C1 segment of cervical spinal cord (tissue), 14 donors: ENCODE measurements around the gene GARS1.
"Not testable (repeated sequence)": the region's sequence is repeated elsewhere in the genome, so short reads cannot be mapped to it uniquely, and the experiment has no call there.

Source experiments
- DNase-seq, 14 donors: peaks; one replicate each; lab custom pipeline; 2025; lab: John Stamatoyannopoulos, UW

The GARS1 gene, protein sequence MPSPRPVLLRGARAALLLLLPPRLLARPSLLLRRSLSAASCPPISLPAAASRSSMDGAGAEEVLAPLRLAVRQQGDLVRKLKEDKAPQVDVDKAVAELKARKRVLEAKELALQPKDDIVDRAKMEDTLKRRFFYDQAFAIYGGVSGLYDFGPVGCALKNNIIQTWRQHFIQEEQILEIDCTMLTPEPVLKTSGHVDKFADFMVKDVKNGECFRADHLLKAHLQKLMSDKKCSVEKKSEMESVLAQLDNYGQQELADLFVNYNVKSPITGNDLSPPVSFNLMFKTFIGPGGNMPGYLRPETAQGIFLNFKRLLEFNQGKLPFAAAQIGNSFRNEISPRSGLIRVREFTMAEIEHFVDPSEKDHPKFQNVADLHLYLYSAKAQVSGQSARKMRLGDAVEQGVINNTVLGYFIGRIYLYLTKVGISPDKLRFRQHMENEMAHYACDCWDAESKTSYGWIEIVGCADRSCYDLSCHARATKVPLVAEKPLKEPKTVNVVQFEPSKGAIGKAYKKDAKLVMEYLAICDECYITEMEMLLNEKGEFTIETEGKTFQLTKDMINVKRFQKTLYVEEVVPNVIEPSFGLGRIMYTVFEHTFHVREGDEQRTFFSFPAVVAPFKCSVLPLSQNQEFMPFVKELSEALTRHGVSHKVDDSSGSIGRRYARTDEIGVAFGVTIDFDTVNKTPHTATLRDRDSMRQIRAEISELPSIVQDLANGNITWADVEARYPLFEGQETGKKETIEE

DNA sequence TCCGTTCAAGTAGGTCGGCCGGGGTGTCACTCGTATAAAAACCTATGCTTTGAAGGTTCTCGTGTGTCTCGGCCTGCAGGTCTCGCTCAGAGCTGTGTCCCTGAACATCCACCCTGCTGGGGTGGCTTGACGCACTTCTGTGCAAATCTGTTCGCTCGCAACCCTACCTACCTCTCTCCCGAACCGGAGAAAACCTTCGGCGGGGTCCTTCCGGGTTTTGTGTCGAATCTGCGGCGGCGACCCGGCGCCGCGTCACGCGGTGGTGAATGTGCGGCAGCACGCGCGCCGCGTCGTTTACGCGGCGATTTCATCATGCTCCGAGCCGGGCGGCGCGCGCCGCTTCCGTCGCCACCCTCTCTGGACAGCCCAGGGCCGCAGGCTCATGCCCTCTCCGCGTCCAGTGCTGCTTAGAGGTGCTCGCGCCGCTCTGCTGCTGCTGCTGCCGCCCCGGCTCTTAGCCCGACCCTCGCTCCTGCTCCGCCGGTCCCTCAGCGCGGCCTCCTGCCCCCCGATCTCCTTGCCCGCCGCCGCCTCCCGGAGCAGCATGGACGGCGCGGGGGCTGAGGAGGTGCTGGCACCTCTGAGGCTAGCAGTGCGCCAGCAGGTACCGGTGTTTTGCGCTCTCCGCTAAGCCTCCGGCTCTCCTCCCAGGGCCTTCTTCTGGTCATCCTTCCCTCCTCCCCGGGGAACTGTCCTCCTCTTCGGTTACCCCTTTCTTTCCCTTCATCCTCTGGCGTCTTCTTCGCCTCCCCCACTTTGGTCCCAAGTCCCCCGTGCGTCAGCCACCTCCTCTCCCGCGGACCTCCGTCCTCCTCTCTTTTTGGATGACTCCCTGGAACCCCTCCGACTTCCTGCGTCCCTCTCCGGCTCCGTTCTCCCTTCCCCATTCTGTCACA is at the start of gene GARS1:
Gene GARS1 (plus strand): TSS at position 339 of the 896 bp plus-strand sequence. CDS start 44 bp downstream, at position 383.
- DNase-seq = peak; percentile 23 to 89 (median 82)

DNA sequence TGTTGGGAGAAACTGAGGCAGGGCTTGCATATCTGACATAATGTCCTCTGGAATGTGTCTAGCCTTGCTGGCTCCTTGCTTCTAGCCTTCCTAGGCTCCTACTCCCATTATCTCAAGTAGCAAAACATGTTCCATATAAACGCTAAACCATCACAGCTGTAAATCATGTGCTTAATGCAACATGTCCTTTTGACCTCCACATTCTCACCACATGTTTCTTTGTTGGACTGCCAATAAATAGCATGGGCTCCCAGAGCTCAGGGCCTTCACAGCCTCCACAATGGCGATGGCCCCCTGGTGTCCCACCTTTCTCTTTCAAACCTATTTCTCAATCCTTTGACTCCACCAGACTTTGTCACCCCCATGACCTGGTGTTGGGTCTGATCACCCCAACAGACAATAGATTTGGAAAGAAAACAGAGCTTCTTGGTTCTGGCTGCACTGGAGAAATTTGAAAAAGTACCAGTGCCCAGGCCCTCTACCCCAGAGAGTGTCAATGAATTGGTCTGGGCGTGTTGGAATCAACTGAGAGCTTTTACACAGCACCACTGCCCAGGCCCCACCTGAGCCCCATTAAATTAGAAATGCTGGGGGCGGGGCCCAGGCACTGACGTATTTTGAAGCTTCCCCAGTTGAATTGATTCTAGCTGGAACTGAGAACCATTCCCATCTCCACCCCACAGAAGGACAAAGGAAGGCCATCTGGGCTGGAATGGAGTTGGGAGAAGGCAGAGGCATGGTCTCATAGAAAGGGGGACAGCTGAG is 48.7 kb upstream of the GARS1 start:
- no peak for DNase-seq

DNA sequence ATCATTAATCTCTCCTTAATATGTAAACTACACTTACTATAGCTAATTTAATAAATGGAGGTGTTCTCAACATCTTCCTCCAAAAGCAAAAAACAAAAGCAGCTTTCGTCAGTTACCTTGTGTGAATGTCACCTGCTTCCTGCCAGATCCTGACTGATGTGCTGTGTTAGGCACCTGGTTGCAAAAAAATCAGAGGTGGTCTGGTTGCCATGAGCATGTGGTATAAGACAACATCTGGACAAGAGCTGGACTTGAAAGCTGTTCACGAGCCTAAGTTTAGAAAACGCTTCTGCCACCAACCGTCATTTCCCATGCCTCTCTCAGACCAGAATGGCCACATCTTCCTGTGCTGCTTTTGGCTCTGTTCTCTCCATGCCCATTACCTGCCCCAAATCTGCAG is 48.1 kb upstream of the GARS1 start:
- DNase-seq = no peak

DNA sequence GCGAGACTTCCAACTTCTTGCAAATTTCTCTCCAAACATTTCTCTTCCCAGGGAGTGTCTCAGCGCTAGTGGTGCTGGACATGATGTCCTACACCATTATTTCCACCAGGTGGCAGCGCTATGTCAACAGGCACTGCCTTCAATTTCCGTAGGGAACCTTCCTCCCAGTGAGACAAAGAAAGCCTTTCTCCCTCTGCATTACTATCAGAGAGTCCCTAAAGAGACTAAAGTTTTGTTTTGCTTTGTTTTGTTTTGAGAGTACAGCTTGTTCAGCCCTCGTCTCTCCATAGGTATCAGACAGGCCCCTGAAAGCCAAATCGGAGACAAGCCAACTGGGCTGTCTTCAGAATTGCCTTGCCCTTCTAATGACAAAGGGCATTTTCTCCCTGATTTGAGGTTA is 45.8 kb upstream of the GARS1 start:
- DNase-seq = peak in 11 of 14 donors; percentile 26 to 66 (median 46)

DNA sequence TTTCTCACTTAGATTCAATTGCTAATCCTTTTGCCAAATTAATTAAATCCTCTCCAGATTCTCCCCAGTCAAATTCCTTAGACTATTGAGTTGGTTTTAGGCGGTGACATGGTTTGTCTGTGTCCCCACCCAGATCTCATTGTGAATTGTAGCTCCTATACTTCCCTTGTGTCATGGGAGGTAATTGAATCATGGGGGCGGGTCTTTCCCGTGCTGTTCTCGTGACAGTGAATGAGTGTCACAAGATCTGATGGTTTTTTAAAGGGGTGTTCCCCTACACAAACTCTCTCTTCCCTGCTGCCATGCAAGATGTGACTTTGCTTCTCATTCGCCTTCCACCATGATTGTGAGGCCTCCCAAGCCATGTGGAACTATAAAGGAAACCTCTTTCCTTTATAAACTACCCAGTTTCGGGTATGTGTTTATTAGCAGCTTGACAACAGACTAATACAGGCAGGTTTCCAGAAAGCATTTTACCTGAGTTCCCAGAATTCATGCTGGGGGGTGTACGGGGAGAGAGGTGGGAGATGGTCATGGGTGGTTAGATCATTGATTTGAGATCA is 44.7 kb upstream of the GARS1 start:
- no peak for DNase-seq

DNA sequence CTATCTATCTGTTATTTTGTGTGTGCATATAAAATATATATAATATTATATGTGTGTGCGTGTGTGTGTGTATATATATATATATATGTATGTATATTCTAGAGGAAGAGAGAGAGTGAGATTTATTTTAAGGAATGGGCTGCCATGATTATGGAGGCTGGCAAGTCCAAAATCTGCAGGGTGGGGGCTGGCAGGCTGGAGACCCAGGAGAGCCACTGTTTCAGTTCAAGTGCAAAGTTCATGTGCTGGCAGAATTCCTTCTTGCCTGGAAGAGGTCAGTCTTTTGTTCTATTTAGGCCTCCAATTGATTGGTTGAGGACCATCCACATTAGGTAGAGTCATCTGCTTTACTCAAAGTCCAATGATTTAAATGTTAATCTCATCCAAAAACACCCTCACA is 42.3 kb upstream of the GARS1 start:
- no peak for DNase-seq

DNA sequence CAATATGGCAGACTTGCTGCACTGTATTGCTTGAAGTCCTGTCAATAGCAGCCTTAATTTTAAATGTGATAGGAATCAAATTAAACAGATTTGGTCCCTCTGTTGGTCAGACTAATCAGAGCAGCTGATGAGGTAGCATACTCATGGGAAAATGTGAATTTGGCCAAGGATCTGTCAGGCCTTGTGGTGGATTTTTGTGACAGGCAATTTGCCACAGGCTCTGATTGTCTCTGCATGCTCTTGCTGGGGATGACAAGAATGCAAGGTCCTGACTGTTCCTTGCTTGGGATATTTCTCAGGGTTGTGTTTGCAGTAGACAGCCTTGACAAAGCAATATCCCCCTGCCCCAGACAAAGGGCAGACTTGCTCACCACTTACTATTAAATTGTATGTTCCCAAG is 41.5 kb upstream of the GARS1 start:
- peak in 1 of 14 donors; percentile 57 for DNase-seq

DNA sequence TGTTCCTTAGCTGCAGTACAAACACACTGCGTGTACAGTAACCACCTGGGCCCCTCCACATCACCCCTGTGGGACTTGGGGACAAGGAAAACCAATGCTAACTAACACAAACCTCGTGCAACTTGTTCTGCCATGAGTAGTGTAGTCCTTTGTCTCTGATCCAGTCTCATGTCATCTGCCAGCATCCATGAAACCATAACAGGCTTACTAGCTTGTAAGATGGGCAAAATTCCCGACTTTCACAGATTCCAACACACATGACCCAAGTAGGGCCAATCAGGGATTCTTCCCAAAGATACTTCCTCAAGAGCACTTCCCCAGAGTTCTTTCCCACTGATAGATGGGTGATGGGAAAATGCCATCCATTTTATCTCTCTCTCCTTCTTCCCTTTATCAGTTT is 41.1 kb upstream of the GARS1 start:
- DNase-seq = no peak

DNA sequence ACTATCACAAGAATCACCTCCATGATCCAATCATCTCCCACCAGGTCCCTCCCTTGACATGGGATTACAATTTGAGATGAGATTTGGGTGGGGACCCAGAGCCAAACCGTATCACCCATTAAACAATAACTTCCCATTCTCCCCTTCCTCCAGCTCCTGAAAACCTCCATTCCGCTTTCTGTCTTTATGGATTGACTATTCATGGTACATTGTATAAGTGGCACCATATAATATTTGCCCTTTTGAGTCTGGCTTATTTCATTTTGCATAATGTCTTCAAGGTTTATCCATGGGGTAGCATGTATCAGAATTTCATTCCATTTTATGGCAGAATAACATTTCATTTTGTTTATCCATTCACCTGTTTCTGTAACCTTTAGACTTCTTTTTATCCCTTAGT is 39.2 kb upstream of the GARS1 start:
- DNase-seq = no peak

DNA sequence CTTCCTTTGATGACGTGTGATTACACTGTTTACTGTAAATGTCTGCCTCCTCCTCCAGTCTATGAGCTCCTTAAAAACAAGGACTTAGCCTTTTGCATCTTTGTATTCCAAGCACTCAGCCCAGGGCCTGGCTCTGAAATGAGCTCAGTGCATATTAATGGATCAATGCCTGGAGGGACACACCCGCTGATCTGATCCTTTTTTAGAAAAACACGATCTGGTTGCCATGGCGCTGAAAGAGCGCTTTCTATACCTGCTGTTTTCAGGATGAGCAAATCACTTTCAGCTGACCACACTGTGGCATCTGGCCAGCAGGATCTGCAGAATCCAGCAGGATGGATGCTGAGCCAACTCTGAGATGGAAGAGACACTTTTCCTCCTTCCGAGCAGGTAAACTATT is 37.8 kb upstream of the GARS1 start:
- DNase-seq = peak in 6 of 14 donors; percentile 7 to 96 (median 20)

DNA sequence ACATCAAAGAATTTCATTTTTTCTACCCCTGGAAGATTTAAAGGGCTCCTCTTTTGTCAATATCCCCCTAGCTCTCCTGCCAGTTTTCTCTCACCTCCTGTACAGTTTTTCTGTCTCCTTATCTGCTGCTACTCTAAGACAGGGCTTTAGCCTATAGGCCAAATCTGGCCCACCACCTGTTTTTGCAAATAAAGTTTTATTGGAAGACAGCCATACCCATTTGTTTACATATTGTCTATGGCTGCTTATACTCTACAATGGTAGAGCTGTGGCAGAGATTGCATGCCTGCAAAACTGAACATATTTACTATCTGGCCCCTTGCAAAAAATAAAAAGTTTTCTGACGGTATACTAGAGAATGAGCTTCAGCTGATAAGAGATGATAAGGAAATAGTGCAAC is 37.4 kb upstream of the GARS1 start:
- no peak for DNase-seq

DNA sequence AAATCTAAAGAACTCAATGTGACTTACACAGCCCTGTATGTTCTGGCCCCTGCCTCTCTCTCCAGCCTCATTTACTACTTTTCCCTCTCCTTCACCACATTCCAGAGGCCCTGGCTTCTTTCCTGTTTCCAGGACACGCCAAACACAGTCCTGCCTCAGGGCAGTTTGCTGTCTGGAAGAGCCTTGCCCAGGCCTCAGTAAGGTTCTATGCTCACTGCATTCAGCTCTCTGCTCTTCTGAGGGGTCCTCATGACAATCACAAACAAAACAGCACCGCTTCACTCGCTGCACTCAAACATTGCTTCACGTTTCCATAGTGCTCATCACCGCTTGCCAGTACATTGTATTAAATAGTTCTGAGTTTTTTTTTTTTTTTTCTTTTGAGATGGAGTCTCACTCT is 35.1 kb upstream of the GARS1 start:
- DNase-seq = peak in 2 of 14 donors; percentile 8 to 13

DNA sequence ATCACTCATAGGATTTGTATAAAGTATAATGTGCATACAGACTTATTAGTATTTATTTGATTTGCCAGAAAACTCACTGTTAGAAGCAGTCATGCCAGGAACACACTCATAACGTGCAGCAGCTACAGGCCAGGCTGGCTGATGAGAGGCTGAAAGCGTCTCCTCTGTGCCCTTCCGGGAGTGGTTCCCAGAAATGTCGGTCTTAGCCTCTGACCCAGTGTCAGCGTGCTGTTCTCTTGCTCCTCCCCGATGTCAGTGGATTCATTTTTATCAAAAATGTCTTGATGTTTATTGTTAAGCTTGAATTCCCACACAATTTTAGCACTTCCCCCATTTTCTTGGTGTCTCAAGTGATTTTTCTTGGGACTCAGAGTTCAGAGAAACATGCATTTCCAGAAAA is 33.3 kb upstream of the GARS1 start:
- no peak for DNase-seq

DNA sequence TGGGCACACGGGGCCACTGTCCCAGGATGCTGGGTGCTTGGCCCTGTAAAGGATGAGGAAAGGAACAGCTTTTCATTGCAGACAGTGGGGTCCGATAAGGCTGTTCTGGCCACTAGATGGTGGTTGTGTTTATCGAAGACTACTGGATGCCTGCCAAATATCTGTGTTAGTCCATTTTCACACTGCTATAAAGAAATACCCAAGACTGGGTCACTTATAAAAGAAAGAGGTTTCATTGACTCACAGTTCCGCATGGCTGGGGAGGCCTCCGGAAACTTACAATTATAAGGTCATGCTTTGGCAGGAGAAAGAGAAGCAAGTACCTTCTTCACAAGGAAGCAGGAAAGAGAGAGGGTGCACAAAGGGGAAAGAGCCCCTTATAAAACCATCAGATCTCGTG is 32.2 kb upstream of the GARS1 start:
- peak in 2 of 14 donors; percentile 10 to 24 for DNase-seq

DNA sequence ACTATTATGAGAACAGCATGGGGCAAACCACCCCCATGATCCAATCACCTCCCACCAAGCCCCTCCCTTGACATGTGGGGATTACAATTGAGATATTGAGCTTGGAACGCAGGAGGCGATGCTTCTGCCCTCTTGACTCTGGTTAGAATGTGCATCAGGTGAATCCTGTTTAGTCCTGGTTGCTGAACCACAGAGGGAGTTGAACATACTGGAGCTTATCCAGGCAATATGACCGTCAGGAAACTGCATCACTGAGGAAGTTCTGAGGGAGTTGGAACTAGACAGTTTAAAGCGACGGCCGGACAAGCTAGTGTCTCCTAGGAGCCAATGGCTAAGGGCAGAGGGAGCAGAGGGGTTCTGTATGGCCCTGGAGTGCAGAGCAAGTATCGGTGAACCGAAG is 31.8 kb upstream of the GARS1 start:
- no peak for DNase-seq

DNA sequence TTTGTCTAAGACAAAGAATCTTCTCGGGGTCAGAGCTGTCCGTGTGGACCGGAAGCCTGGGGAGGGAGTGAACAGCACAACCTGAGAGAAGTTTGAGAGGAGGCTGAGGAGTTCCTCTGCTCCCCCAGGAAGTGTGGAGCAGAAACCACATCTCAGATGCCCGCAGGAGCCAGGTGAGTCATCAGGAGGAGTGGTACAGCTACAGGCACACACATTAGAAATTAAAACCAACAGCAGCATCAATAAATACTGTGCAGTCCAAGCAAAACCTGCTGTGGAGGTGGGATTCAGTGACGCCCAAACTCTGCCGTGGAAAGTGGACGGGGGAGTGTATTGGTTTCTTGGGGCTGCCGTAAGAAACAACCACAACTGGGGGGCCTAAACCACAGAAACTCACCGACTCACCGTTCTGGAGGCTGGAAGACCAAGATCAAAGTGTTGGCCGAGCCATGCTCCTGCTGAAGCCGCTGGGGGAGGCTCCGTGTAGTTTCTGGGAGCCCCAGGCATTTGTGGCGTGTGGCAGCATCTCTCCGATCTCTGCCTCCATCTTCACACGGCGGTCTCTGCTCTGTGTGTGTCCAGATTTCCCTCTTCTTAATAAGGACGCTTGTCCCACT is 31.2 kb upstream of the GARS1 start:
- no peak for DNase-seq

DNA sequence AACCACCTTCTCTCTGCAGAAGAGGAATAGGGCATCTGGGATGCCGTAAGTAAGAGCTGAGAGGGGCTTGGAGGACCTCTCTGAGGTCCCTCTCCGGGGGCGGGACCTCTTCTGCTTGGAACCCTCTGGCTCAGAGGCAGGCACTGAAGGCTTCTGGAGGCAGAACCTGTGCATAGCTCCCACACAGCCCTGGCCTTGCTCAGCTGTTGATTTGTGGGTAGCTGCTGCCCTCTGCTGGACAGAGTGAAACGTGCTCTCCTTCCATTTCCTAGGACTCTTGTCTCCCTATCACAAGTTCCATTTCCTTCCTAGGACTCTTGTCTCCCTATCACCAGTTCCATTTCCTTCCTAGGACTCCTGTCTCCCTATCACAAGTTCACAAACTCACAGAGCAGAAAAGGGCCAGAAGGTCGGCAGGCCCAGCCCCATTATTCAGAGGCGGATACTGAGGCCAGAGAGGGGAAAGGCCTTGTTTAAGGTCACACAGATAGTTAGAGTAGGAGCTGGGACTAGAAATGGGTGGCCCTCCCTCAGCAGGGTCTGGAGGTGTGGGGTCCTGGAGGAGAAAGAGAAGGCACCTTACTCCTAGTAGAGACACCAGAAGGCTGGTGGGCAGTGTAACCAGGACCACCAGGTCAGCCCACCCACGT is 30.3 kb upstream of the GARS1 start:
- DNase-seq = peak; percentile 8 to 83 (median 73)

DNA sequence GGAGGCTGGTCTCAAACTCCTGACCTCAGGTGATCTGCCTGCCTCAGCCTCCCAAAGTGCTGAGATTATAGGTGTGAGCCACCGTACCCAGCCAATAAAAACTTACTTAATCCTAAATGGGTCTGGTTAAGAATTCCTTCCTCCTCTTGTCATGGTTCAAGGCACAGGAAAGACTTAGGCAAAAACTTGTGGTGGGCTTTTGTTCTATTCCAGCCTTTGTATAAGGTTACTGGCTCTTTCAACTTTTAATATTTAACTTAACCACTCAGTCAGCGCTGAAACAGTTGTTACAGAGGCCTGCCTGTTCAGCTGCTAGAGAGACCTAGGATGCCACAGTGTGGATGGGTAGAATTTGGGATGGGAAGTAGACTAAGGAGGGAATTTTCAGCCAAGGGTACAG is 28.1 kb upstream of the GARS1 start:
- no peak for DNase-seq

DNA sequence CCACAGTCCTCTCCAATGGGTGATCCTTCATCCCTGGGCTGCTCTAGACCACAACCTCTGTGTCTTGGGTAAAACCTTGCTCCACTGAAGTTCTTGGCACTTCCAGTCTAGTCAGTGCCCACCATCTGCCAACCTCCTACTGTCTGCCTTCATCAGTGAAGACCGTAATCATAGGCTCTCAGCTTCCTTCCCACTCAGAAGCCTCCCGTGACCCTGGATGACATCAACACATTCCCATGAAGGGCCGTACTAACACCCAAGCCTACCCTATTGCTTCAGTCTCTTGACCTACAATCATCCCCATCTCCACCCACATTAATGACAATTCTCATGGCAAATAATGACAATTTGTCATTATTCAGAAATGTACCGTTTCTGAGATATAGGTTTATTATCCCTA is 27.6 kb upstream of the GARS1 start:
- DNase-seq = no peak

DNA sequence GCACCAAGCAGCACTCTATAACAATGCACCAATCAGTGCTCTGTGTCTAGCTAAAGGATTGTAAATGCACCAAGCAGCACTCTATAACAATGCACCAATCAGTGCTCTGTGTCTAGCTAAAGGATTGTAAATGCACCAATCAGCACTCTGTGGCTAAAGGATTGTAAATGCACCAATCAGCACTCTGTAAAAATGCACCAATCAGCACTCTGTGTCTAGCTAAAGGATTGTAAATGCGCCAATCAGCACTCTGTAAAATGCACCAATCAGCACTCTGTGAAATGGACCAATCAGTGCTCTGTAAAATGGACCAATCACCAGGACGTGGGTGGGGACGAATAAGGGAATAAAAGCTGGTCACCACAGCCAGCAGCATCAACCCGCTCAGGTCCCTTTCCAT is 24.4 kb upstream of the GARS1 start:
- not testable (repeated sequence) for DNase-seq
